IPS DF 6.9 (cell line): ENCODE data around the gene TLX1.
A peak's percentile ranks its signal among the peaks of the same experiment; 100 is the strongest.

Source experiments
- DNase-seq: peaks from one replicate; pipeline ENCODE4 v3.0.0-alpha.2; 2013; ENCODE audit warnings: low read depth, low spot score
- H3K27ac ChIP-seq: one replicate; pipeline ENCODE4 v1.5.1; 2013; ENCODE audit warnings: low read length, control low read depth
- H3K27me3 ChIP-seq: 2 replicates; pipeline ENCODE4 v1.6.1; 2013; ENCODE audit warnings: mild to moderate bottlenecking, low read length; ENCODE audit not compliant: control insufficient read depth, insufficient read depth
- H3K36me3 ChIP-seq: 2 replicates; pipeline ENCODE4 v1.6.1; 2013; ENCODE audit warnings: low read length; ENCODE audit not compliant: control insufficient read depth, insufficient read depth
- H3K4me1 ChIP-seq: 2 replicates; pipeline ENCODE4 v1.6.1; 2013; ENCODE audit warnings: low read length; ENCODE audit not compliant: control insufficient read depth, insufficient read depth
- H3K4me3 ChIP-seq: 2 replicates; pipeline ENCODE4 v1.5.1; 2013; ENCODE audit warnings: mild to moderate bottlenecking, low read length
- H3K9me3 ChIP-seq: 2 replicates; pipeline ENCODE4 v1.6.1; 2013; ENCODE audit warnings: low read length, inconsistent platforms; ENCODE audit not compliant: control insufficient read depth, insufficient read depth
- WGBS: extraction: QIAGEN DNeasy Blood & Tissue Kit; methylation state at CpG from one replicate; pipeline ENCODE4 v1.1.7; 2013; ENCODE audit warnings: mixed read lengths, missing lambda C conversion rate; ENCODE audit not compliant: insufficient read length, insufficient coverage; 5-methylcytosine and 5-hydroxymethylcytosine counted together

Gene TLX1

GRCh38 chr10:101095004-101095403 is 36.1 kb upstream of the TLX1 start:
- DNase-seq: no peak
- Histone ChIP-seq H3K4me3 (no peak overlapping the region), H3K36me3 (no peaks in the 10 kb centered on the region), H3K4me1 (peaks cover 5% of the 10 kb centered on the region), H3K27me3 (no peaks in the 10 kb centered on the region), H3K9me3 (no peaks in the 10 kb centered on the region), H3K27ac (no peak overlapping the region)
- no CpG with 5 or more reads among the region's 6 CpGs for WGBS

- WGBS: no CpG with 5 or more reads among the region's 7 CpGs
- Histone ChIP-seq H3K4me3 (no peak overlapping the region), H3K27ac (no peak overlapping the region), H3K36me3 (no peaks in the 10 kb centered on the region), H3K9me3 (no peaks in the 10 kb centered on the region), H3K27me3 (no peaks in the 10 kb centered on the region), H3K4me1 (peaks cover 5% of the 10 kb centered on the region)
- peak; percentile 98 for DNase-seq
Measured at GRCh38 chr10:101095550-101096213, 35.4 kb upstream of the TLX1 start.

- Histone ChIP-seq H3K4me3 (no peak overlapping the region), H3K9me3 (no peaks in the 10 kb centered on the region), H3K36me3 (no peaks in the 10 kb centered on the region), H3K4me1 (peaks cover 5% of the 10 kb centered on the region), H3K27me3 (no peaks in the 10 kb centered on the region), H3K27ac (no peak overlapping the region)
- WGBS: no CpG with 5 or more reads among the region's 4 CpGs
- no peak for DNase-seq
Measured at GRCh38 chr10:101096378-101096777, 34.7 kb upstream of the TLX1 start.

GRCh38 chr10:101097881-101098280 is 33.2 kb upstream of the TLX1 start:
- DNase-seq: no peak
- Histone ChIP-seq H3K4me1 (peaks cover 5% of the 10 kb centered on the region), H3K9me3 (no peaks in the 10 kb centered on the region), H3K27ac (no peak overlapping the region), H3K27me3 (no peaks in the 10 kb centered on the region), H3K36me3 (no peaks in the 10 kb centered on the region), H3K4me3 (no peak overlapping the region)
- WGBS: no CpG with 5 or more reads among the region's 4 CpGs

GRCh38 chr10:101099901-101100300 is 31.2 kb upstream of the TLX1 start:
- no peak overlapping the region for H3K4me3 ChIP-seq
- H3K4me1 ChIP-seq: peaks cover 3% of the 10 kb centered on the region; the same call in 1 of the 2 replicates
- WGBS: no CpG with 5 or more reads among the region's 6 CpGs
- DNase-seq: no peak
- H3K27me3 ChIP-seq: no peaks in the 10 kb centered on the region
- no peaks in the 10 kb centered on the region for H3K9me3 ChIP-seq
- H3K36me3 ChIP-seq: no peaks in the 10 kb centered on the region
- no peak overlapping the region for H3K27ac ChIP-seq

GRCh38 chr10:101101372-101101881 is 29.7 kb upstream of the TLX1 start:
- Histone ChIP-seq H3K4me1 (no peaks in the 10 kb centered on the region), H3K36me3 (no peaks in the 10 kb centered on the region), H3K4me3 (no peak overlapping the region), H3K9me3 (no peaks in the 10 kb centered on the region), H3K27ac (no peak overlapping the region), H3K27me3 (no peaks in the 10 kb centered on the region)
- DNase-seq: no peak
- no CpG with 5 or more reads among the region's 4 CpGs for WGBS

GRCh38 chr10:101103430-101103829 is 27.7 kb upstream of the TLX1 start:
- Histone ChIP-seq H3K9me3 (no peaks in the 10 kb centered on the region), H3K36me3 (no peaks in the 10 kb centered on the region), H3K27me3 (no peaks in the 10 kb centered on the region), H3K4me3 (no peak overlapping the region), H3K27ac (no peak overlapping the region), H3K4me1 (no peaks in the 10 kb centered on the region)
- DNase-seq: no peak
- no CpG with 5 or more reads among the region's 2 CpGs for WGBS

GRCh38 chr10:101106351-101106750 is 24.7 kb upstream of the TLX1 start:
- no CpG with 5 or more reads among the region's 6 CpGs for WGBS
- Histone ChIP-seq H3K9me3 (no peaks in the 10 kb centered on the region), H3K27me3 (no peaks in the 10 kb centered on the region), H3K4me1 (peaks cover 5% of the 10 kb centered on the region; the same call in 1 of the 2 replicates), H3K27ac (no peak overlapping the region), H3K36me3 (no peaks in the 10 kb centered on the region), H3K4me3 (no peak overlapping the region)
- no peak for DNase-seq

GRCh38 chr10:101107771-101108170 is 23.3 kb upstream of the TLX1 start:
- no peak for DNase-seq
- H3K36me3 ChIP-seq: no peaks in the 10 kb centered on the region
- H3K27ac ChIP-seq: no peak overlapping the region
- H3K4me3 ChIP-seq: no peak overlapping the region
- no CpG with 5 or more reads among the region's 5 CpGs for WGBS
- peaks cover 6% of the 10 kb centered on the region; the same call in 1 of the 2 replicates for H3K4me1 ChIP-seq
- H3K9me3 ChIP-seq: no peaks in the 10 kb centered on the region
- no peaks in the 10 kb centered on the region for H3K27me3 ChIP-seq

GRCh38 chr10:101110856-101111523 is 20.1 kb upstream of the TLX1 start:
- Histone ChIP-seq H3K36me3 (no peaks in the 10 kb centered on the region), H3K27me3 (no peaks in the 10 kb centered on the region), H3K27ac (no peak overlapping the region), H3K4me3 (no peak overlapping the region), H3K9me3 (no peaks in the 10 kb centered on the region), H3K4me1 (peaks cover 7% of the 10 kb centered on the region)
- no peak for DNase-seq
- WGBS: no CpG with 5 or more reads among the region's 6 CpGs
